ENCODE results near the gene ENTPD8.
A peak's percentile ranks its signal among the peaks of the same experiment; 100 is the strongest.
"Not testable (repeated sequence)": the region's sequence is repeated elsewhere in the genome, so short reads cannot be mapped to it uniquely, and the experiment has no call there.

Gene ENTPD8

GRCh38 chr9:137390553-137391410 is 50.4 kb downstream of the ENTPD8 start:
- no peak for DNase-seq

DNA sequence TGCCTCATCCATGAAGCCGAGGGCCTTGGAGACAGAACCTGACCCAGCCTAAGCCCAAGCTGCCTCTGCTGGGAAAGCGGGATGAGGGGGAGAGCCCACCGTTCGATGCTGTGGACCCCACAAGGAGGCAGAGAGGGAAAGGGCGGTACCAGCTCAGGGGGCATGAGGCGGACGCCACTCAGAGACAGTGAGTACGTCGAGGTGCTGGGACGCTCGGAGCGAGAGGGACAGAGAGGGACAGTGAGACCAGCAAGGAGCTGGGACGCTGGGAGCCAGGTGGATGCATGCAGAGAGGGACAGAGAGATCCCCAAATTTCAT is 51.8 kb downstream of the ENTPD8 start:
- no peak for DNase-seq

GRCh38 chr9:137388589-137389427 is 52.3 kb downstream of the ENTPD8 start:
- DNase-seq: no peak

- DNase-seq: no peak
Observed at GRCh38 chr9:137387891-137388560, 53.1 kb downstream of the ENTPD8 start.

DNA sequence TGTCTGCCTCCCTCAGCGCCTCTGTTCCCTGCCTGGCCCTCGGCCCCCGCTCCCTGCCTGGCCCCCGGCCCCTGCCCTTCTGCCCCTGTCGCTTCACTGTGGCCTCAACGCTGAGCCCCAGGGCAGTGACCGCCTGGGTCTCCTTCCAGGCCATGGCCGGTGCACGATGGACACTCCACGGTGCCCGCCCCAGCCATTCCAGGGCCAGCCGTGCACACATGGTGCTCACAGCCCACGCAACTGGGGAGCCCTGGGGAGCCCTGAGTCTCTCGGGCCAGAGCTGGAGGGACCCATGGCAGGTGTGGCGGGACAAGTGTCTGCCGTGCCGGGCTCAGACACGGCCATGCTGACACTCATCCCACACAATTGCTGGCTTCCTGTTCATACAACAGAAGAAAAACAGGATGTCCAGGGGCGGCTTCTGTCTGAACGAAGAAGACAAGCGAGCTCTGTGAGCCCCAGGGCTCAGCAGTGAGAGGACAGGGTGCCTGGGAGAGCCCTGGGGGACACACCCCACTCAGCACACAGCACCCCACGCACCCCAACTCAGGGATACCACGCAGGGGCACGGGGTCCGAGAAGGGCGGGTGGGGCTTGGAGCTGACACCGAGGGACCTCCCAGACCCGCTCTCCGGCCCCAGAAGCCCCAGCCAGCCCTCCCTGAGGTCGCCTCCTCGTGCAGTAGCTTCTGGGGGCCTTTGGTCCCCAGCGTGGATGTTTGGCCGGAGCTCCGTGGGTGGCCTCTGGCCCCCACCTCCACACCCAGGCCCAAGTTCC is 53.9 kb downstream of the ENTPD8 start:
- no peak for DNase-seq

GRCh38 chr9:137386507-137387113 is 54.5 kb downstream of the ENTPD8 start:
- not testable (repeated sequence) for DNase-seq

DNA sequence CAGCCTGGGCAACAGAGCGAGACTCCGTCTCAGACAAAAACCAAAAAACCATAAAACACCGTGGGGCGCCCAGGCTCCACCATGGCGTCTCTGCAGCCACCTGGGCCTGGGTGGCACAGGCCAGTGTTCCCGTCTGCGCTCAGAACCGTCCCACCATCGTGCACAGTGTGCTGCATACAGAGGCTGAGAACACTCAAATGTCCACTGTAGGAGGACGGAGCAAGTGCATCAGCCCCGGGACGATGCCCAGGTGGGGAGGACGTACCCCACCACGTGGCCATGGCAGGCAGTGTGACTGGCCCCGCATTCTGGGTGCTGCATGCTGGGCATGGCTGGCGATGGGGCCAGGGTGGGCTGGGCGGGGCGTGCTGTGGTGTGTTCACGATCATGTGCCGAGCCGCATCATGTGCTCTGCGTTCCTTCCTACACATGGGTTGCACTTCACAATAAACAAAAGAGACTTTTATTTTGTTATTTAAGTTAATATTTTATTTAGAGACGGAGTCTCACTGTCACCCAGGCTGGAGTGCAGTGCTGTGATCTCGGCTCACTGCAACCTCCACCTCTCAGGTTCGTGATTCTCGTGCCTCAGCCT is 56.0 kb downstream of the ENTPD8 start:
- DNase-seq: peak; percentile 20
